DOHH2 (cell line): ENCODE data around the gene KIF1A.

Source experiments
- H3F3A ChIP-seq: fragments of 200-600 bp; sonication (generic), shearing (Covaris generic); 2 replicates; pipeline ENCODE4 v1.6.0; 2016; ENCODE audit warnings: antibody characterized with exemption, mild to moderate bottlenecking; ENCODE audit not compliant: control insufficient read depth, insufficient read depth
- H3K27ac ChIP-seq: fragments of 200-600 bp; sonication (generic); 2 replicates; pipeline ENCODE4 v1.5.1; 2014; ENCODE audit warnings: low read depth, mild to moderate bottlenecking, low read length, moderate library complexity
- H3K27me3 ChIP-seq: fragments of 200-600 bp; sonication (generic); 2 replicates; pipeline ENCODE4 v1.6.1; 2014; ENCODE audit warnings: mild to moderate bottlenecking, low read length, mixed read lengths; ENCODE audit not compliant: control insufficient read depth
- H3K36me3 ChIP-seq: fragments of 200-600 bp; sonication (generic); 2 replicates; pipeline ENCODE4 v1.6.1; 2014; ENCODE audit warnings: mild to moderate bottlenecking, low read length, moderate library complexity, mixed read lengths; ENCODE audit not compliant: control insufficient read depth
- H3K4me1 ChIP-seq: fragments of 200-600 bp; sonication (generic); 2 replicates; pipeline ENCODE4 v1.6.1; 2014; ENCODE audit warnings: mild to moderate bottlenecking, low read length, mixed read lengths; ENCODE audit not compliant: control insufficient read depth
- H3K4me2 ChIP-seq: fragments of 200-600 bp; sonication (generic); 2 replicates; pipeline ENCODE4 v1.6.0; 2014; ENCODE audit warnings: mild to moderate bottlenecking, low read length, moderate library complexity
- H3K4me3 ChIP-seq: fragments of 200-600 bp; sonication (generic); 2 replicates; pipeline ENCODE4 v1.5.1; 2014; ENCODE audit warnings: mild to moderate bottlenecking, low read length, mixed read lengths
- H3K79me2 ChIP-seq: fragments of 200-600 bp; sonication (generic); 2 replicates; pipeline ENCODE4 v1.6.1; 2014; ENCODE audit warnings: mild to moderate bottlenecking, low read length, mixed read lengths; ENCODE audit not compliant: control insufficient read depth
- H3K9me2 ChIP-seq: fragments of 200-600 bp; sonication (generic); replicated peaks from 2 replicates; pipeline ENCODE4 v1.6.1; 2014; ENCODE audit warnings: mild to moderate bottlenecking, low read length, mixed read lengths; ENCODE audit not compliant: control insufficient read depth
- H3K9me3 ChIP-seq: fragments of 200-600 bp; sonication (generic); 2 replicates; pipeline ENCODE4 v1.6.1; 2014; ENCODE audit warnings: antibody characterized with exemption, low read length, mixed read lengths; ENCODE audit not compliant: control insufficient read depth, insufficient read depth
- H4K20me1 ChIP-seq: fragments of 200-600 bp; sonication (generic); 2 replicates; pipeline ENCODE4 v1.6.0; 2014; ENCODE audit warnings: low read depth, mild to moderate bottlenecking, antibody characterized with exemption, low read length, moderate library complexity; ENCODE audit not compliant: control insufficient read depth, insufficient read depth
- EZH2phosphoT487 ChIP-seq: fragments of 200-600 bp; sonication (generic); IDR thresholded peaks from 2 replicates; pipeline ENCODE4 v1.6.1; 2017; ENCODE audit warnings: borderline replicate concordance, mild to moderate bottlenecking, antibody characterized with exemption, low read length, moderate library complexity, mixed read lengths
- TF ChIP-seq, protein P1 (sequence below): fragments of 200-600 bp; sonication (generic); IDR thresholded peaks from one replicate; pipeline ENCODE4 v1.5.1; 2014; ENCODE audit warnings: antibody characterized with exemption, mild to moderate bottlenecking, low read depth, low read length; ENCODE audit not compliant: poor library complexity, severe bottlenecking

Gene KIF1A

DNA sequence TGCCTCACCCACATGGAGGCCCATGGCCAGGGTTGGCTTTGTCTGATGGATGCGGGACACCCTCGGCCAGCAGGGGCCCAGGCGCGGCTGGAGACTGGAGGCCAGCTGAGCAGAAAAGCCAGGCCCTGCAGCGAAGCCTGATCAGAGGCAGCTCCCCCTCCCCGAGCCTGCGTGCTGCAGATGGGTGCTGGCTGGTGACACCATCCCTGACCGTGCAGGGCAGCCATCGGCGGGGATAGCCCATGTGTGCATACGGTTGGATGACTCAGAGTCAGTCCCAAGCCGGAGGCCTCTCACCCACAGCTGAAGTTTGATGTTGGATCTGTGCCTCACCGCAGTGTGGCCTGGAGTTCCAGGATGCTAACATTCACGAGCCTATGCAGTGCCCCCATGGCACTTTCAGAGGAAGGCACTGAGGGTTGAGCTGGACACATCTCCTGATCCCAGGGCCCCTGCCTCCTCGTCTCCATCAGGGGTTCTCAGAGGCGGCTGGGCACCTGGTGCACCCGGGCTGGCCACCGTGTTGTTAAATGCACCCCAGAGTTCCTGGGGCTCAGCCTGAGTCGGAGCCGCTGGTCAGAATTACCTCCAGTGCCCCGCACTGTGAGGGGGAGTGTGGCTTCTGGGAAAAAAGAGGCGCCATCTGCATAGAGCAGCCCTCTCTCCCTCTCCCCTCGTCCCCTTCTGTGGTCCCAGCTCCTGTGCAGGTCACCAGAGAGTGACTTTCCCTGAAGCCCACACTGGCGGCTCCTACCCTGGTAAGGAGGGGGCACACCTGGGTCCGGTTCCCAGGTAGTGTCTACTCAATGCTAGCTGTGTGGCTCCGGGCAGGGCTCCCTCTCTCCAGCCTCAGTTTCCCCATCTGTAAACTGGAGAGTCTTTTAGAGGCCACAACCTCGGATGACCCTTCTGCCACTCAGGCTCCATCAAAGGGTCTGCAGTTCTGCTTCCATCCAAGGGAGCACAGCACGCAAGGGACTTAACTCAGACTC is 19.4 kb upstream of the KIF1A start:
- Histone ChIP-seq H3K27ac (no peak overlapping the region), H3K9me2 (no peaks in the 10 kb centered on the region), H3K27me3 (no peaks in the 10 kb centered on the region), H3K9me3 (no peaks in the 10 kb centered on the region), H4K20me1 (no peaks in the 10 kb centered on the region), H3F3A (no peaks in the 10 kb centered on the region), H3K4me2 (no peak overlapping the region), H3K4me1 (no peaks in the 10 kb centered on the region), H3K79me2 (no peaks in the 10 kb centered on the region), H3K36me3 (no peaks in the 10 kb centered on the region), H3K4me3 (no peak overlapping the region)
- TF ChIP-seq EZH2phosphoT487: no peak
- TF ChIP-seq, protein P1, sequence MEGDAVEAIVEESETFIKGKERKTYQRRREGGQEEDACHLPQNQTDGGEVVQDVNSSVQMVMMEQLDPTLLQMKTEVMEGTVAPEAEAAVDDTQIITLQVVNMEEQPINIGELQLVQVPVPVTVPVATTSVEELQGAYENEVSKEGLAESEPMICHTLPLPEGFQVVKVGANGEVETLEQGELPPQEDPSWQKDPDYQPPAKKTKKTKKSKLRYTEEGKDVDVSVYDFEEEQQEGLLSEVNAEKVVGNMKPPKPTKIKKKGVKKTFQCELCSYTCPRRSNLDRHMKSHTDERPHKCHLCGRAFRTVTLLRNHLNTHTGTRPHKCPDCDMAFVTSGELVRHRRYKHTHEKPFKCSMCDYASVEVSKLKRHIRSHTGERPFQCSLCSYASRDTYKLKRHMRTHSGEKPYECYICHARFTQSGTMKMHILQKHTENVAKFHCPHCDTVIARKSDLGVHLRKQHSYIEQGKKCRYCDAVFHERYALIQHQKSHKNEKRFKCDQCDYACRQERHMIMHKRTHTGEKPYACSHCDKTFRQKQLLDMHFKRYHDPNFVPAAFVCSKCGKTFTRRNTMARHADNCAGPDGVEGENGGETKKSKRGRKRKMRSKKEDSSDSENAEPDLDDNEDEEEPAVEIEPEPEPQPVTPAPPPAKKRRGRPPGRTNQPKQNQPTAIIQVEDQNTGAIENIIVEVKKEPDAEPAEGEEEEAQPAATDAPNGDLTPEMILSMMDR: no peak

DNA sequence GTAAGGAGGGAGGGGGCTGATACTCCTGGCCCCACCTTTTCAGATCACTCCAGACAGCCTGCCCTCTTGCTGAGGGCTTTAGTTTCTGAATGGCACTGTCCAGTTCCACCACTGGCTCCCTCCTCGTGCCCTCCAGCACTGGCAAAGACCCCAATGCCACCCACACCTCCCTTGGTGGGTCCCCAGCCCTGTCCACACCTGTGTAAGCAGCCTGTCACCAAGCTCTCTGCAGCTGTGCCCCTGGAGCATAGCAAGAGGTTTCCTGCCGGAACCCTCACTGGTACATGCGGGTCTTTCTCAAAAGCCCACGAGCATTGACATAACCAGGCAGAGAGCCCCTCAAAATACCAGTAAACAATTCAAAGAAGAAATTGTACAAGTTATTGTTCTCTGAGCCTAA is 17.6 kb upstream of the KIF1A start:
- no peak for TF ChIP-seq EZH2phosphoT487
- TF ChIP-seq, protein P1: no peak
- no peaks in the 10 kb centered on the region for H3K79me2 ChIP-seq
- H4K20me1 ChIP-seq: no peaks in the 10 kb centered on the region
- no peak overlapping the region for H3K4me3 ChIP-seq
- H3F3A ChIP-seq: no peaks in the 10 kb centered on the region
- no peak overlapping the region for H3K4me2 ChIP-seq
- no peak overlapping the region for H3K27ac ChIP-seq
- H3K27me3 ChIP-seq: no peaks in the 10 kb centered on the region
- H3K4me1 ChIP-seq: 0 out of 2 replicates have a peak, but pooled peaks cover 1% of the 10 kb centered on the region
- no peaks in the 10 kb centered on the region for H3K9me3 ChIP-seq
- H3K36me3 ChIP-seq: no peaks in the 10 kb centered on the region
- no peaks in the 10 kb centered on the region for H3K9me2 ChIP-seq

DNA sequence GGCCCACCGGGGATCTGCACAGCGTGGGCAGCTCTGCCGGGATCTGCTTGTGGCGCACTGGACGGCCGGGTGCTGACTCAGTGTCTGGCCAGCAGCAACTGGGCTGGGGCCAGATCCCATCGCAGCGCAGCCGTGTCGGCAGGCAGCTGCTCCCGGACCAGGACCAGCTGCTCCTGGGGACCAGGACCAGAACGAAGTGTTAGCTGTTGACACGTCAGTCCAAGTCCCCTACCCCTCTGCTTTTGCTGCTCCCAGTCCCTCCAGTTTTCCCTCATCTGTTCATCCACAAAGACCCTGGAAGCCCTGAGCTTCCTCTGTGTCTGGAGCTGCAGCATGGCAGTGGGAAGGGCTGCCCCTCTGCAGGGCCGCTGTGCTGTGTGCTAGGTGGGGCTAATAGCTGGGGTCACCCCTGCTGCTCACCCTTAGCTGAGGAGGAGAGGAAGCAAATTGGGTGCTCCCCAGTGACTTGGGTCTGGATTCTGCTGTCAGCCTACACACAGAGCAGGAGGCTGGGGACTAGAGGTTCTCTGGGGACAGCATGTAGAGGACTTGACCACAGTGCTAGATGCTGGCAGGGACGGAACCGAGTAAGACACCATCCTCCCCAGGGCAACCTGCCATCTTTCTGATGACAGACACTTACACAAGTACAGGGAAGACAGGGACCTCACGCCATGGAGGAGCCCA is 16.9 kb upstream of the KIF1A start:
- 0 out of 2 replicates have a peak, but pooled peaks cover 3% of the 10 kb centered on the region for H3K4me1 ChIP-seq
- H3K36me3 ChIP-seq: no peaks in the 10 kb centered on the region
- H3K27me3 ChIP-seq: no peaks in the 10 kb centered on the region
- no peaks in the 10 kb centered on the region for H3F3A ChIP-seq
- no peak for TF ChIP-seq EZH2phosphoT487
- TF ChIP-seq, protein P1: no peak
- H3K9me2 ChIP-seq: no peaks in the 10 kb centered on the region
- H3K4me3 ChIP-seq: no peak overlapping the region
- H3K79me2 ChIP-seq: no peaks in the 10 kb centered on the region
- peaks cover 2% of the 10 kb centered on the region; the same call in 1 of the 2 replicates for H3K9me3 ChIP-seq
- no peak overlapping the region for H3K27ac ChIP-seq
- no peak overlapping the region for H3K4me2 ChIP-seq
- H4K20me1 ChIP-seq: no peaks in the 10 kb centered on the region
